SJCRH30 (cell line): Measurements from ENCODE around the gene ZFP57. TPM values are rescaled to one million over a fixed set of nuclear protein-coding genes. Genes with fewer than 3 reads are reported as not detected.

Source experiments
- DNase-seq, 2 experiments: peaks; one replicate each; pipeline ENCODE4 v3.0.0-alpha.2; 2015 to 2020
- H3K27ac ChIP-seq: fragments of 250-450 bp; sonication (Bioruptor Pico); 2 replicates; pipeline ENCODE4 v1.5.1; 2020; ENCODE audit warnings: mild to moderate bottlenecking, moderate library complexity
- H3K27me3 ChIP-seq: fragments of 250-450 bp; sonication (Bioruptor Pico); 2 replicates; pipeline ENCODE4 v1.5.1; 2020; ENCODE audit warnings: mild to moderate bottlenecking, moderate library complexity
- H3K36me3 ChIP-seq: fragments of 250-450 bp; sonication (Bioruptor Pico); 2 replicates; pipeline ENCODE4 v1.5.1; 2020; ENCODE audit warnings: mild to moderate bottlenecking, moderate library complexity
- H3K4me1 ChIP-seq: fragments of 250-450 bp; sonication (Bioruptor Pico); 2 replicates; pipeline ENCODE4 v1.5.1; 2020; ENCODE audit warnings: mild to moderate bottlenecking, moderate library complexity
- H3K4me3 ChIP-seq: fragments of 250-450 bp; sonication (Bioruptor Pico); 2 replicates; pipeline ENCODE4 v1.5.1; 2020; ENCODE audit warnings: mild to moderate bottlenecking, moderate library complexity
- H3K9me3 ChIP-seq: fragments of 250-450 bp; sonication (Bioruptor Pico); replicated peaks from 2 replicates; pipeline ENCODE4 v1.5.1; 2020; ENCODE audit warnings: mild to moderate bottlenecking, moderate library complexity
- total RNA-seq: library from RNA; depleted of rRNA; stranded (reverse); fragments of >200 nt; shearing (Covaris generic); gene quantifications from 2 replicates; pipeline ENCODE4 v1.2.3, GENCODE V29; 2014

ZFP57 gene
- total RNA-seq, 1 experiment from 2014 or later: not detected

- no peak overlapping the region for H3K27ac ChIP-seq
- no peaks in the 10 kb centered on the region for H3K9me3 ChIP-seq
- H3K27me3 ChIP-seq: no peaks in the 10 kb centered on the region; the same call in 1 of the 2 replicates
- peak in 1 of 2 experiments; percentile 31 for DNase-seq
- H3K4me3 ChIP-seq: no peak overlapping the region
- no peaks in the 10 kb centered on the region for H3K4me1 ChIP-seq
- no peaks in the 10 kb centered on the region for H3K36me3 ChIP-seq
Observed at GRCh38 chr6:29651413-29652197, 29.3 kb downstream of the ZFP57 start.

- Histone ChIP-seq H3K27me3 (no peaks in the 10 kb centered on the region; the same call in 1 of the 2 replicates), H3K9me3 (no peaks in the 10 kb centered on the region), H3K36me3 (no peaks in the 10 kb centered on the region), H3K4me1 (no peaks in the 10 kb centered on the region), H3K4me3 (peak overlapping the region; percentile 48), H3K27ac (no peak overlapping the region)
- DNase-seq: peak; percentile 93 to 96
Observed at GRCh38 chr6:29649701-29650673, 31.0 kb downstream of the ZFP57 start.

- peak; percentile 10 to 47 for DNase-seq
- H3K27me3 ChIP-seq: no peaks in the 10 kb centered on the region; the same call in 1 of the 2 replicates
- no peak overlapping the region for H3K4me3 ChIP-seq
- H3K9me3 ChIP-seq: no peaks in the 10 kb centered on the region
- H3K27ac ChIP-seq: no peak overlapping the region
- no peaks in the 10 kb centered on the region for H3K36me3 ChIP-seq
- no peaks in the 10 kb centered on the region for H3K4me1 ChIP-seq
Observed at GRCh38 chr6:29647927-29648642, 32.9 kb downstream of the ZFP57 start.

- Histone ChIP-seq H3K36me3 (no peaks in the 10 kb centered on the region), H3K4me3 (no peak overlapping the region), H3K9me3 (no peaks in the 10 kb centered on the region), H3K4me1 (no peaks in the 10 kb centered on the region), H3K27me3 (no peaks in the 10 kb centered on the region), H3K27ac (no peak overlapping the region)
- DNase-seq: no peak
Observed at GRCh38 chr6:29641430-29642148, 39.4 kb downstream of the ZFP57 start.

- no peak for DNase-seq
- H3K27me3 ChIP-seq: no peaks in the 10 kb centered on the region
- H3K27ac ChIP-seq: no peak overlapping the region
- H3K9me3 ChIP-seq: no peaks in the 10 kb centered on the region
- no peaks in the 10 kb centered on the region for H3K4me1 ChIP-seq
- no peaks in the 10 kb centered on the region for H3K36me3 ChIP-seq
- no peak overlapping the region for H3K4me3 ChIP-seq
Observed at GRCh38 chr6:29637247-29637646, 43.7 kb downstream of the ZFP57 start.

GRCh38 chr6:29633534-29633905, 47.4 kb downstream of the ZFP57 start:
- Histone ChIP-seq H3K36me3 (no peaks in the 10 kb centered on the region), H3K4me3 (peak overlapping the region; percentile 78), H3K27me3 (no peaks in the 10 kb centered on the region), H3K9me3 (no peaks in the 10 kb centered on the region), H3K4me1 (no peaks in the 10 kb centered on the region), H3K27ac (no peak overlapping the region)
- no peak for DNase-seq

GRCh38 chr6:29632789-29633533, 48.0 kb downstream of the ZFP57 start, which contains the start of gene GABBR1:
Gene GABBR1, minus strand, starts transcription at chr6:29633183. Its CDS starts 798 bp downstream, at chr6:29632385.
- Histone ChIP-seq H3K36me3 (no peaks in the 10 kb centered on the region), H3K4me1 (no peaks in the 10 kb centered on the region), H3K9me3 (no peaks in the 10 kb centered on the region), H3K4me3 (peak within 1 kb of the TSS; percentile 78), H3K27me3 (no peaks in the 10 kb centered on the region), H3K27ac (no peak within 1 kb of the TSS; the same call in 1 of the 2 replicates)
- peak; percentile 87 for DNase-seq

GRCh38 chr6:29631860-29632731, 48.9 kb downstream of the ZFP57 start:
- H3K27ac ChIP-seq: no peak overlapping the region; the same call in 1 of the 2 replicates

GRCh38 chr6:29631209-29631810, 49.6 kb downstream of the ZFP57 start:
- no peaks in the 10 kb centered on the region for H3K27me3 ChIP-seq
- no peak overlapping the region; the same call in 1 of the 2 replicates for H3K4me3 ChIP-seq
- DNase-seq: no peak
- H3K27ac ChIP-seq: no peak overlapping the region
- H3K9me3 ChIP-seq: no peaks in the 10 kb centered on the region
- no peaks in the 10 kb centered on the region for H3K36me3 ChIP-seq
- no peaks in the 10 kb centered on the region for H3K4me1 ChIP-seq

More at GRCh38 chr6:29631860-29632731, 48.9 kb downstream of the ZFP57 start:
- DNase-seq: peak; percentile 73 to 77
- no peaks in the 10 kb centered on the region for H3K36me3 ChIP-seq
- H3K4me3 ChIP-seq: peak overlapping the region; percentile 78
- H3K27me3 ChIP-seq: no peaks in the 10 kb centered on the region
- no peaks in the 10 kb centered on the region for H3K4me1 ChIP-seq
- no peaks in the 10 kb centered on the region for H3K9me3 ChIP-seq

- Histone ChIP-seq H3K27me3 (no peaks in the 10 kb centered on the region), H3K9me3 (no peaks in the 10 kb centered on the region), H3K4me1 (no peaks in the 10 kb centered on the region), H3K27ac (no peak overlapping the region), H3K36me3 (no peaks in the 10 kb centered on the region), H3K4me3 (no peak overlapping the region)
- DNase-seq: no peak
Observed at GRCh38 chr6:29630315-29630714, 50.6 kb downstream of the ZFP57 start.

GRCh38 chr6:29629571-29629970, 51.4 kb downstream of the ZFP57 start:
- Histone ChIP-seq H3K27me3 (no peaks in the 10 kb centered on the region), H3K4me3 (no peak overlapping the region), H3K4me1 (no peaks in the 10 kb centered on the region), H3K27ac (no peak overlapping the region), H3K36me3 (no peaks in the 10 kb centered on the region), H3K9me3 (no peaks in the 10 kb centered on the region)
- DNase-seq: no peak
